ENCODE measurements around the gene ATP6V1B1. TPM values are rescaled to one million over a fixed set of nuclear protein-coding genes. Genes with fewer than 3 reads are reported as not detected.

ATP6V1B1 gene
- total and polyA plus RNA-seq, 2 of the 4 experiments (the other 2 are of a cell fraction): 1.3 TPM; not detected in 1

DNA sequence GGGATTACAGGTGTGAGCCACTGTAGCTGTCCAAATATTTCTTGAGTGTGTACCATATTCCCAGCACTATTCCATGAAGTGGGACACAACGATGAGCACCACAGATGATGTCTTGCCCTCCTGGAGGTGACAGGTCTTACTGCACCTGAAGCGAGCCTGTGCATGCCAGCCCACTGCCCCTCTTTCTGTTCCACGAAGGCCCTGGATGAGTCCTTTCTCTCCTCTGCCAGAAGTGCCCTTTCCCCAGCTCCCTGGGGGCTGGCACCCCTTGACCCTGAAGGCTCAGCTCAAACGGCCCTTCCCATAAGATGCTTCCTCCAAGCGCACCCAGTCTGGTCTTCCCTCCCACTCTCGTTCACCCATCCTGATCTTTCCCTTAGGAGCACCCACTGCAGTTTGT is 5.5 kb downstream of the ATP6V1B1 start:
- Histone ChIP-seq H3K9ac (ENCODE audit: low read depth, low read length) (no peak overlapping the region), H3K27ac (ENCODE audit: insufficient read depth, low read length) (no peak overlapping the region), H2AK5ac (ENCODE audit: low read depth, low read length) (no peak overlapping the region), H3K36me3 (ENCODE audit: control insufficient read depth, insufficient read depth, low read length) (no peaks in the 10 kb centered on the region), H4K5ac (ENCODE audit: low read depth, low read length) (no peak overlapping the region), H2AFZ (replicated peaks; ENCODE audit: low read length, poor library complexity) (no peak overlapping the region), H3K4ac (ENCODE audit: low read depth, low read length) (no peak overlapping the region), H3K4me2 (ENCODE audit: low read depth, low read length) (no peak overlapping the region), H2BK120ac (ENCODE audit: low read depth, low read length) (no peak overlapping the region), H4K91ac (ENCODE audit: insufficient read depth, low read depth, low read length) (no peak overlapping the region), H3K27me3 (ENCODE audit: control insufficient read depth, insufficient read depth, low read length) (no peaks in the 10 kb centered on the region; the same call in 1 of the 2 replicates), H3K4me3 (ENCODE audit: insufficient read depth, low read depth, low read length) (no peak overlapping the region), H3K18ac (ENCODE audit: low read depth, low read length) (no peak overlapping the region), H3K56ac (ENCODE audit: extremely low read depth, insufficient read depth, low read length) (no peak overlapping the region), H3K14ac (replicated peaks; ENCODE audit: low read depth, low read length) (no peak overlapping the region), H2BK15ac (ENCODE audit: low read depth, low read length) (no peak overlapping the region), H3K4me1 (ENCODE audit: control insufficient read depth, insufficient read depth, low read length) (peaks cover 2% of the 10 kb centered on the region; the same call in 1 of the 2 replicates), H3K9me3 (ENCODE audit: control insufficient read depth, insufficient read depth, low read length) (no peaks in the 10 kb centered on the region), H3K23ac (ENCODE audit: low read depth, low read length) (no peak overlapping the region), H4K20me1 (ENCODE audit: insufficient read depth, low read length) (no peaks in the 10 kb centered on the region; the same call in none of the 2 replicates), H2BK20ac (ENCODE audit: low read depth, low read length) (no peak overlapping the region), H2BK5ac (ENCODE audit: low read depth, low read length, poor library complexity, severe bottlenecking) (no peak overlapping the region), H4K8ac (ENCODE audit: low read depth in 2 of 2, low read length in 2 of 2) (no peak overlapping the region), H3K9me1 (ENCODE audit: insufficient read depth, low read length) (peaks cover 2% of the 10 kb centered on the region; the same call in 1 of the 2 replicates), H2AK9ac (replicated peaks; ENCODE audit: low read depth, low read length, poor library complexity) (no peak overlapping the region), H3K79me1 (ENCODE audit: low read depth in 1 of 2, low read length in 2 of 2) (no peaks in the 10 kb centered on the region)
- BruUV-seq (replicated peaks): no TSS peak
- DNase-seq: no peak
- in situ Hi-C loops (cut with MboI; ENCODE audit: low sequenced_read_pairs): no loop called here
- CTCF ChIA-PET: interaction anchor here (0.6 kb wide), 1 partner anchor 21 kb away, joined by 4 read pairs; no protein-coding TSS in a partner anchor
- ATAC-seq (ENCODE audit: low read depth): no peak
- dilution Hi-C loops (cut with HindIII; ENCODE audit: low sequenced_read_pairs, unreplicated experiment): no loop called here
- intact Hi-C loops (cut with micrococcal nuclease): no loop called here
- POLR2A ChIA-PET (ENCODE audit: unreplicated experiment): no interaction called here
- 86% methylated on average over 2 of the region's 6 CpGs; no CpG with 5 or more reads in 1 of the 2 experiments for WGBS, 2 experiments (ENCODE audit: extremely low coverage in 2 of 2, insufficient read length in 1 of 2)
- TF ChIP-seq SMC3 (IDR thresholded peaks at IDR 0.05; ENCODE audit: low read depth, low read length): no peak
- TF ChIP-seq RAD21 (IDR thresholded peaks at IDR 0.05; ENCODE audit: low read length): no peak
- TF ChIP-seq BHLHE40 (IDR thresholded peaks at IDR 0.05; ENCODE audit: low read depth, low read length): no peak
- TF ChIP-seq, protein P1, sequence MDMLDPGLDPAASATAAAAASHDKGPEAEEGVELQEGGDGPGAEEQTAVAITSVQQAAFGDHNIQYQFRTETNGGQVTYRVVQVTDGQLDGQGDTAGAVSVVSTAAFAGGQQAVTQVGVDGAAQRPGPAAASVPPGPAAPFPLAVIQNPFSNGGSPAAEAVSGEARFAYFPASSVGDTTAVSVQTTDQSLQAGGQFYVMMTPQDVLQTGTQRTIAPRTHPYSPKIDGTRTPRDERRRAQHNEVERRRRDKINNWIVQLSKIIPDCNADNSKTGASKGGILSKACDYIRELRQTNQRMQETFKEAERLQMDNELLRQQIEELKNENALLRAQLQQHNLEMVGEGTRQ (IDR thresholded peaks at IDR 0.05; ENCODE audit: low read depth, low read length): no peak
- no peak for TF ChIP-seq RFX5 (IDR thresholded peaks at IDR 0.05; ENCODE audit: low read depth, low read length)
- TF ChIP-seq FOS (IDR thresholded peaks at IDR 0.05; ENCODE audit: low read depth, low read length): no peak
- TF ChIP-seq MAFK (IDR thresholded peaks at IDR 0.05; ENCODE audit: low read depth, low read length): no peak
- TF ChIP-seq MXI1 (IDR thresholded peaks at IDR 0.05; ENCODE audit: borderline replicate concordance, low read depth, low read length): no peak
- TF ChIP-seq CEBPB (IDR thresholded peaks at IDR 0.05; ENCODE audit: low read depth, low read length): no peak
- TF ChIP-seq POLR2A (IDR thresholded peaks at IDR 0.05; ENCODE audit: low read depth, low read length): no peak
- TF ChIP-seq RCOR1 (IDR thresholded peaks at IDR 0.05; ENCODE audit: insufficient replicate concordance, low read length): no peak
- TF ChIP-seq NFE2L2 (IDR thresholded peaks at IDR 0.05; ENCODE audit: low read depth, low read length): no peak

All from IMR-90 (cell line).